Activated CD8-positive, alpha-beta memory T cell treated with anti-CD3 and anti-CD28 coated beads, Interleukin-2, amount 10 ng/mL, durations not matched to agents 7 days and 5 days (primary cell): ENCODE data around the gene SCN3B. TPM values are rescaled to one million over a fixed set of nuclear protein-coding genes. Genes with fewer than 3 reads are reported as not detected.

Experiments
- ATAC-seq: fragments of 150-1000 bp; cut with Tn5 transposase; one replicate; pipeline ENCODE4 v1.10.0; 2021; ENCODE audit warnings: moderate library complexity
- CTCF ChIA-PET: fragments of 350-600 bp; sonication (Branson Sonifier 250); formaldehyde crosslinking; loops from one replicate; lab custom pipeline; 2021; ENCODE audit warnings: antibody characterized with exemption; lab: Charles Lee
- DNase-seq: peaks from one replicate; pipeline ENCODE4 v3.0.0-alpha.2; 2020
- H3K27ac Mint-ChIP-seq: one replicate; pipeline ENCODE4 v1.8.0; 2021; ENCODE audit warnings: mild to moderate bottlenecking, mixed read lengths
- H3K27me3 Mint-ChIP-seq: one replicate; pipeline ENCODE4 v1.8.0; 2021; ENCODE audit warnings: mixed read lengths
- H3K36me3 Mint-ChIP-seq: one replicate; pipeline ENCODE4 v1.8.0; 2021; ENCODE audit warnings: mild to moderate bottlenecking, mixed read lengths
- H3K4me1 Mint-ChIP-seq: one replicate; pipeline ENCODE4 v1.8.0; 2021; ENCODE audit warnings: mixed read lengths
- H3K4me3 Mint-ChIP-seq: one replicate; pipeline ENCODE4 v1.8.0; 2021; ENCODE audit warnings: mild to moderate bottlenecking, moderate library complexity, mixed read lengths
- H3K9me3 Mint-ChIP-seq: one replicate; pipeline ENCODE4 v1.8.0; 2022; ENCODE audit warnings: low read depth, mixed read lengths
- total RNA-seq, 2 experiments: library from RNA; stranded (reverse); gene quantifications; one replicate each; pipeline ENCODE4 v1.2.3, GENCODE V29; 2021

SCN3B gene
- total RNA-seq, 2 experiments from 2014 or later, result not detected

- CTCF ChIA-PET, result no interaction called here
- Mint-ChIP-seq H3K36me3 (peaks cover 49% of the 10 kb centered on the region), H3K4me1 (no peaks in the 10 kb centered on the region), H3K4me3 (no peak overlapping the region), H3K9me3 (no peaks in the 10 kb centered on the region), H3K27me3 (no peaks in the 10 kb centered on the region), H3K27ac (no peak overlapping the region)
- ATAC-seq, result no peak
- DNase-seq, result no peak
Observed at GRCh38 chr11:123608371-123608770, 46.1 kb downstream of the SCN3B start.

- Mint-ChIP-seq H3K9me3 (no peaks in the 10 kb centered on the region), H3K27ac (no peak overlapping the region), H3K27me3 (no peaks in the 10 kb centered on the region), H3K36me3 (peaks cover 45% of the 10 kb centered on the region), H3K4me3 (no peak overlapping the region), H3K4me1 (no peaks in the 10 kb centered on the region)
- ATAC-seq (no peak), DNase-seq (no peak)
- CTCF ChIA-PET, result interaction anchor here (1.6 kb wide), 1 partner anchor 31 kb away, joined by 4 read pairs; no protein-coding TSS in a partner anchor
Observed at GRCh38 chr11:123607781-123608180, 46.6 kb downstream of the SCN3B start.

GRCh38 chr11:123603666-123604065 is 50.8 kb downstream of the SCN3B start:
- no peak overlapping the region for H3K27ac Mint-ChIP-seq
- CTCF ChIA-PET, result interaction anchor here (1.8 kb wide), 1 partner anchor 23 kb away, joined by 6 read pairs; no protein-coding TSS in a partner anchor
- DNase-seq, result no peak
- H3K4me3 Mint-ChIP-seq, result no peak overlapping the region
- ATAC-seq, result no peak
- H3K9me3 Mint-ChIP-seq, result no peaks in the 10 kb centered on the region
- peaks cover 55% of the 10 kb centered on the region for H3K36me3 Mint-ChIP-seq
- H3K4me1 Mint-ChIP-seq, result no peaks in the 10 kb centered on the region
- H3K27me3 Mint-ChIP-seq, result no peaks in the 10 kb centered on the region

- Mint-ChIP-seq H3K27me3 (no peaks in the 10 kb centered on the region), H3K36me3 (peaks cover 53% of the 10 kb centered on the region), H3K9me3 (no peaks in the 10 kb centered on the region), H3K4me1 (no peaks in the 10 kb centered on the region), H3K27ac (no peak overlapping the region), H3K4me3 (no peak overlapping the region)
- CTCF ChIA-PET, result no interaction called here
- ATAC-seq (no peak), DNase-seq (no peak)
Observed at GRCh38 chr11:123601743-123602142, 52.7 kb downstream of the SCN3B start.

GRCh38 chr11:123601136-123601535 is 53.3 kb downstream of the SCN3B start:
- no peak for ATAC-seq
- no peak for DNase-seq
- Mint-ChIP-seq H3K36me3 (peaks cover 55% of the 10 kb centered on the region), H3K4me1 (no peaks in the 10 kb centered on the region), H3K9me3 (no peaks in the 10 kb centered on the region), H3K27me3 (no peaks in the 10 kb centered on the region), H3K4me3 (no peak overlapping the region), H3K27ac (no peak overlapping the region)
- CTCF ChIA-PET, result no interaction called here

GRCh38 chr11:123597859-123598258 is 56.6 kb downstream of the SCN3B start:
- Mint-ChIP-seq H3K4me1 (no peaks in the 10 kb centered on the region), H3K9me3 (no peaks in the 10 kb centered on the region), H3K27me3 (no peaks in the 10 kb centered on the region), H3K4me3 (no peak overlapping the region), H3K36me3 (peaks cover 57% of the 10 kb centered on the region), H3K27ac (no peak overlapping the region)
- ATAC-seq, result no peak
- CTCF ChIA-PET, result no interaction called here
- no peak for DNase-seq

GRCh38 chr11:123594921-123595320 is 59.5 kb downstream of the SCN3B start:
- no peaks in the 10 kb centered on the region for H3K9me3 Mint-ChIP-seq
- ATAC-seq (no peak), DNase-seq (no peak)
- no peaks in the 10 kb centered on the region for H3K27me3 Mint-ChIP-seq
- CTCF ChIA-PET, result no interaction called here
- no peak overlapping the region for H3K27ac Mint-ChIP-seq
- peaks cover 37% of the 10 kb centered on the region for H3K36me3 Mint-ChIP-seq
- H3K4me1 Mint-ChIP-seq, result no peaks in the 10 kb centered on the region
- no peak overlapping the region for H3K4me3 Mint-ChIP-seq

- DNase-seq, result no peak
- no peak overlapping the region for H3K4me3 Mint-ChIP-seq
- CTCF ChIA-PET, result interaction anchor here (1.2 kb wide), 1 partner anchor 14 kb away, joined by 3 read pairs; no protein-coding TSS in a partner anchor
- no peaks in the 10 kb centered on the region for H3K4me1 Mint-ChIP-seq
- peaks cover 34% of the 10 kb centered on the region for H3K36me3 Mint-ChIP-seq
- no peaks in the 10 kb centered on the region for H3K9me3 Mint-ChIP-seq
- H3K27me3 Mint-ChIP-seq, result no peaks in the 10 kb centered on the region
- ATAC-seq, result no peak
- no peak overlapping the region for H3K27ac Mint-ChIP-seq
Observed at GRCh38 chr11:123594188-123594901, 60.1 kb downstream of the SCN3B start.

GRCh38 chr11:123593570-123593969 is 60.9 kb downstream of the SCN3B start:
- ATAC-seq (no peak), DNase-seq (no peak)
- no peak overlapping the region for H3K4me3 Mint-ChIP-seq
- H3K27ac Mint-ChIP-seq, result no peak overlapping the region
- H3K4me1 Mint-ChIP-seq, result no peaks in the 10 kb centered on the region
- H3K27me3 Mint-ChIP-seq, result no peaks in the 10 kb centered on the region
- no peaks in the 10 kb centered on the region for H3K9me3 Mint-ChIP-seq
- H3K36me3 Mint-ChIP-seq, result peaks cover 27% of the 10 kb centered on the region
- CTCF ChIA-PET, result interaction anchor here (1.2 kb wide), 1 partner anchor 13 kb away, joined by 3 read pairs; no protein-coding TSS in a partner anchor

- no peaks in the 10 kb centered on the region for H3K9me3 Mint-ChIP-seq
- no peak for ATAC-seq
- H3K27ac Mint-ChIP-seq, result no peak overlapping the region
- no peak overlapping the region for H3K4me3 Mint-ChIP-seq
- no peaks in the 10 kb centered on the region for H3K27me3 Mint-ChIP-seq
- DNase-seq, result no peak
- no peaks in the 10 kb centered on the region for H3K4me1 Mint-ChIP-seq
- peaks cover 13% of the 10 kb centered on the region for H3K36me3 Mint-ChIP-seq
- CTCF ChIA-PET, result interaction anchor here (1.1 to 1.6 kb wide), 4 partner anchors 14 to 79 kb away, joined by 3 to 5 read pairs (median 4); no protein-coding TSS in a partner anchor
Observed at GRCh38 chr11:123590296-123590912, 64.0 kb downstream of the SCN3B start.

- no peaks in the 10 kb centered on the region for H3K4me1 Mint-ChIP-seq
- no peak for DNase-seq
- no peak overlapping the region for H3K4me3 Mint-ChIP-seq
- no peaks in the 10 kb centered on the region for H3K9me3 Mint-ChIP-seq
- H3K27me3 Mint-ChIP-seq, result no peaks in the 10 kb centered on the region
- ATAC-seq, result no peak
- CTCF ChIA-PET, result no interaction called here
- peaks cover 6% of the 10 kb centered on the region for H3K36me3 Mint-ChIP-seq
- H3K27ac Mint-ChIP-seq, result no peak overlapping the region
Observed at GRCh38 chr11:123588864-123589262, 65.6 kb downstream of the SCN3B start.

- no peaks in the 10 kb centered on the region for H3K9me3 Mint-ChIP-seq
- peaks cover 4% of the 10 kb centered on the region for H3K36me3 Mint-ChIP-seq
- DNase-seq, result no peak
- no peak overlapping the region for H3K27ac Mint-ChIP-seq
- H3K4me3 Mint-ChIP-seq, result no peak overlapping the region
- peaks cover under 1% of the 10 kb centered on the region for H3K4me1 Mint-ChIP-seq
- no peak for ATAC-seq
- CTCF ChIA-PET, result no interaction called here
- no peaks in the 10 kb centered on the region for H3K27me3 Mint-ChIP-seq
Observed at GRCh38 chr11:123588117-123588863, 66.1 kb downstream of the SCN3B start.

GRCh38 chr11:123587559-123587958 is 66.9 kb downstream of the SCN3B start:
- ATAC-seq, result no peak
- CTCF ChIA-PET, result no interaction called here
- no peak for DNase-seq
- no peaks in the 10 kb centered on the region for H3K27me3 Mint-ChIP-seq
- peaks cover 5% of the 10 kb centered on the region for H3K36me3 Mint-ChIP-seq
- no peaks in the 10 kb centered on the region for H3K9me3 Mint-ChIP-seq
- peaks cover 5% of the 10 kb centered on the region for H3K4me1 Mint-ChIP-seq
- H3K27ac Mint-ChIP-seq, result no peak overlapping the region
- no peak overlapping the region for H3K4me3 Mint-ChIP-seq
